GM18517 (cell line): ENCODE results near the gene PLXNA2.

Experiments
- ATAC-seq: cut with Tn5 transposase; IDR thresholded peaks from one replicate; pipeline ENCODE4 v1.9.1; 2021; ENCODE audit warnings: mild to moderate bottlenecking, moderate library complexity; ENCODE audit not compliant: unreplicated experiment

Gene PLXNA2

DNA sequence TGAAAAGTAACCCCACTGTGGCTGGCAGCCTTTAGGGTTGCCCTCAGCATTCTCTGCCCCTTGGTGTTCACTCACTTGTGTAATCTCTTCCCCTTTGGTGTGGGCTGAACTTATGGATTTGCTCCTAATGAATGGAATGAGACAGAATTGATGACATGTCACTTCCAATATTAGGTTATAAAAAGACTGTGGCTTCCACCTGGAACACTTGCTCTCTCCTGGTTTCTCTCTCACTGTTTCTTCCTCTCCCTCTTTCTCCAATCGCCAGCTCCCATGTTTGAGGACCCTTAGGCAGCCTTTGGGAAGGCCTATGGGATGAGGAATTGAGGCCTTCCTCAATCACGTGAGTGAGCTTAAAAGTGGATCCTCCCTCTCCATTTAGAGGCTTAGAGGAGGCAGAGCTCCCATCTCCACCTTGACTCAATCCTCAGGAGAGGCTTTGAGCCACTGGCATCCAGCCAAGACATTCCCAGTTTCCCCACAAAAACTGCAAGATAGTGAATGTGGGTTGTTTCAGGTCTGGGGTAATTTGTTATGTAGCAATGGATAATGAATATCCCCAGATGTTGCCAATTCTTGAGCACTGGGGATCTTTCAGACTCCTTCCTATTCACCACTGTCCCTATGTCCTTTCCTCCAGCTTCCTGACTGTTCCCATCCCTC is 237.8 kb downstream of the PLXNA2 start:
- no peak for ATAC-seq

DNA sequence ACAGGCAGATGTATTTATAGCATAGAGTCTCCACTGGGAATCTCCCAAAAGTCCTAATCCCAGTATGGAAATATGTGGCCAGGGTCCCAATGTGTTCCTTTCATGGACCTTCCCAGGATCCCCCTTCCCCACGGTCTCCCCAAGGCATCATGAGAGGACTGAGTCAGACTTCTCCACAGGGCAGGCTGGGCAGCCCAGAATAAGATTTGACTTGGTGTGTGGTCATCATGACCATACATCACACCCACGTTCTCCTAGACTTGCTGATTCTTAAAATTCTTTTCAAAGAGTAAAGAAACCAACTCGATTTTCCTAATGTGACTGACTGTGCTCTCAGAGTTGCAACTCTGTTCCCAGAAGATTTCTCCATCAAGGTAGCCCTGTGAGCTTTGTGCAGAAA is 239.3 kb downstream of the PLXNA2 start:
- ATAC-seq = no peak

DNA sequence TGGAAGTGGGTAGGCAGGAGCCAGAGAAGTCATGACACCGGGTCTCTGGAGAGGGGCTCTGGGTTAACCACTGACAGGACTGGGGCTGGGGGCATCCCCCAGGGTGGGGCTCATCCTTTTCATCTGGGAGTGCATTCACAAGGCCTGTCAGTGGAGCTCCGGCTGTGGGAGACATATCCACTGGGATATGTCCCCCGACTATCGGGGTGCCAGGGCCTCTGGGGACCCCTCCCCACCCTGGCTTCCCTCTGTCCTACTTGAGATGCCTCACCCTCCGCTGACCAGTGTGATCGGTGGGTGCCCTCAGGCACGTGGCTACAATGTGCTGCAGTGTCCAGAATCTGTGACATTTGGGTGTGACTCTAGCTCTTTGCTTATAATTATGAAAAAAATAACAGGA is 240.9 kb downstream of the PLXNA2 start:
- no peak for ATAC-seq

GRCh38 chr1:208002672-208003071 is 241.5 kb downstream of the PLXNA2 start:
- ATAC-seq = no peak

- ATAC-seq = no peak
Observed at GRCh38 chr1:208002078-208002477, 242.1 kb downstream of the PLXNA2 start.

DNA sequence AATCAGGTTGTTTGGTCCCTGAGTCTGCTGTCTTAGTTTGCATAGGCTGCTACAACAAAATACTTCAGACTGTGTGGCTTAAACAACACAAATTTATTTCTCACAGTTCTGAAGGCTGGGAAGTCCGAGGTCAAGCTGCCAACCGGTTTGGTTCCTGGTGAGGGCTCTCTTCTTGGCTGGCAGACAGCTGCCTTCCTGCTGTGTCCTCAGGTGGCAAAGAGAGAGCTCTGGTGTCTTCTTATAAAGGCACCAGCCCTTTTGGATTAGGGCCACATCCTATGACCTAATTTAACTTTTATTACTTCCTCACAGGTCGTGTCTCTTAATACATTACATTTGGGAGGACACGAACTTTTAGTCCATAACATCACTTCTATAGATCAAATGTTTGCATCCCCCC is 243.7 kb downstream of the PLXNA2 start:
- ATAC-seq = no peak

GRCh38 chr1:207999972-208000371 is 244.2 kb downstream of the PLXNA2 start:
- ATAC-seq = no peak

DNA sequence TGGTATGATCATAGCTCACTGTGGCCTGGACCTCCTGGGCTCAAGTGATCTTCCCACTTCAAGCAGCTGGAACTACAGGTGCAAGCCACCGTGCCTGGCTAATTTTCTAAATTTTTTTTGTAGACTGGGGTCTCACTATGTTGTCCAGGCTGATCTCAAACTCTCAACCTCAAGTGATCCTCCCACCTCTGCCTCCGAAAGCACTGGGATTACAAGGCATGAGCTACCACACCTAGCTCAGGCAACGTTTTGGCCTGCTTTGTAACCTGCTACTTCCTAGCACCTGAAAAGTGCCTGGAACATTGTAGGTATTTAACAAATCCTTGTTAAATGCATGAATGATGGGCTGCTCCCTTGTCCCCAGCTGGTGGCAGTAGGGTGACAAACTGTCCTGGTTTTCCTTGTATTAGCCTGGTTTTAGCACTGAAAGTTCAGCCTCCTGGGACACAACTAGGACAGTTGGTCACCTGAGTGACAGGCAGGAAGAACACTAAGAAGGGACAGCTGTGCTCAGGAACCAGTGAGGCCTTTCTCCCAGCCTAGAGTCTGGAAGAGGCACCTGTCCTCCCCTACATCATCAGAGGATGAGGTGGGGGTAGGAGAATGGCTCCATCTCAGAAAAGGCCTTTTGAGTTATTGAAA is 244.8 kb downstream of the PLXNA2 start:
- ATAC-seq = no peak

DNA sequence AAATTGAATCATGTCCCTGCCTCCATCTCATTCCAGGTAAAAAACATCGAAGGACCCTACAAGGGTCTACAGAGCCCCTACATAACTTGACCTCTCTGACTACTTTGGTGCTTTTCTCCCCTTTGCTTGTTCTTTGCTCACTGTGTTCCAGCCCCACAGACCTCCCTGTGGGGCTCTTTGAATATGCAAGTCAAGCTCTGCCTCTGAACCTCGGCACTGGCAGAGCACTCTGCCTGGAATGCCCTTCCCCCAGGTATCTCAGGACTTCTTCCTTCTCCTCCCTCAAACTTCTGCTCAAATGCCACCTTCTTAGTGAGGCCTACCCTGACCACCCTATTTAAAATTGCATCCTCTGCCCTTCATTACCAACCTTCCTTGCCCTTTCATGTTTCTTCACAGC is 245.5 kb downstream of the PLXNA2 start:
- ATAC-seq = no peak

DNA sequence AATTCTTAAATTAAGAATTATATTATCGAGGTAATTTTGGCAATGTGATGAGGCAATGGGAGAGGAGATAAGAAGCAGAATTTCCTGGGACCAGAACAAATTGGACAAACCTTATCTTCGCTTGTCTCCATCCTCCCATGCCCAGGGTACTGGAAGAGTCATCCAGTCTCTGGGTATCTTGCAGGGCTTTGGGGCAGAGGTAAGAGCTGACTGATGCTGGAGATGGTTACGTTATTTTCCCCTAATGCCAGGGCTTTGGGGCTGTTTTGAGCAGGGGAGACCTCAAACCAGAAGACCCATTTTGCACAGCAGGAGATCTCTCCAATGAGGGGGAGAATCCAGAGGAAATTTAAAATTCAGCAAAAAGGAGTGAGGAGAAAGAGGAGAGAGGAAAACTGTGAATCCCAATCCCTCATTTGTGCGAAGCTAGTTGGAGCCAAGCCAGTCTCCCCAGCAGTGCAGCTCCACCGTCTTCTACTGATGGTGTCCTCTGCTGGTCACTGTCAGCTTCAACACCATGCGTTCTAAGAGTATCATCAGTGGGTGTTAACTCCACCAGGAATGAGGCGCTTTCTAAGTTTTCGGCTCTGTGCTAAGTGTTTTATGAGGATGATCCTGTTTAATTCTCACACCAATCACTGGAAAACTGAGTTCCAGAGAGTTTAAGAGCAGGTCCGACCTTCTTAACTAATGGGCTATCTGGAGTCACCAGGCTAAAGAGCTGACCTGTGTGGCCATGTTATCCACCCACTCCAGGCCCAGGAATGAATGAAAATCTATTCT is 246.5 kb downstream of the PLXNA2 start:
- ATAC-seq = no peak

- no peak for ATAC-seq
Observed at GRCh38 chr1:207996636-207997035, 247.5 kb downstream of the PLXNA2 start.

GRCh38 chr1:207995576-207995975 is 248.6 kb downstream of the PLXNA2 start:
- no peak for ATAC-seq

GRCh38 chr1:207993477-207994445 is 250.4 kb downstream of the PLXNA2 start:
- ATAC-seq = no peak

GRCh38 chr1:207992677-207993236 is 251.4 kb downstream of the PLXNA2 start:
- ATAC-seq = no peak

DNA sequence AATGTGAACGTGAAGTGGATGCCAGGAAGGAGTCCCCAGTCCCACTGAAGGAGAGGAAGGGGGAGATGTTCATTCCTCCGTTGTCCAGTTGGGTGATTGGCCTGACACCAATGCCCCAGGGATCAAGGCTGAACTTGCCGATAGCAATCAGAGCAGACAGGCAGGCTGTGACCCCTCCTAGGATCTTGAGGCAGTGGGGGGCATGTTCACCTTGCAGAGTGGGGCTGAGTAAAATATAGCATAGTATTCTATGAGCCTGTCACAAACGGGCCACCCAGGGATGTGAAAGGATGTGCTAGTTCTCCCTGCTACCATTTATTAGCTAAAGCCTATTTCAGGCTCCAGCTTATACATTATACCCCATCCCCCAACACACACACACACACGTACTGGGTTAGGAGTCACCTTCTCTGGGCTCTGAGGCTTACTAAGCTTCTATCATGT is 252.6 kb downstream of the PLXNA2 start:
- ATAC-seq = no peak

DNA sequence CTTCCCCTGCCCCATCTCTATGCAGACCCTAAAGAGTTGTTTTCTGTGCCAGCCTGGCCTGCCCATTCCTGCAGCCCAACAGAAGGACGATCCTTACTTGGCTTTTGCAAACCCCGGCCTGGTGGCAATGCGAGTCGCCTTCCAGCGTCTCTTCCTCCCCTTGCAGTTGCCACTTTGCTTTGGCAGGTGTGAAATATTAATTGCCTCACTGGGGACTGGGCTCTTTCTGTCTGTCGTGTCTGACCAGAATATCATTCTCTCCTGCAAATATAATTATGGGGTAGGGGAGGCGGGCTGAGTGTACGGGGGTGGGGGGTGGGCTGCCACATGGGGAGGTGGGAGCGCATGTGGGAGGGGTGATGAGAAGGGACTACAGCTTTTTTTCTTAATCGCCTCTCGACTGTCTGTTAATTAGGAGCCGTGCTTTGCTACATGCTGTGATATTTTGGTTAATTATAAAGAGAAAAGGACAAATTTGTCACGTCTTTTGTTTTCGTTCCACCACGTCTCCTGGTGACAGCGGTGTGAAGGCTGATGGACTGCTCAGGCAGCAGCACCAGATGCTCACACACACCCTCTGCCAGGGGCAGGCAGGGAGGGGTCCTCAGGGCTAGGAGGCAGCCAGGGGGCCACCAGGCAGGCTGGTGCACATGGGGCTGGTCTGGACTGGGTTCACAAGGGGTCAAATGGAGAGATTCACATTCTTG is 253.2 kb downstream of the PLXNA2 start:
- no peak for ATAC-seq

GRCh38 chr1:207990455-207990854 is 253.7 kb downstream of the PLXNA2 start:
- no peak for ATAC-seq

- ATAC-seq = no peak
Observed at GRCh38 chr1:207988326-207989165, 255.6 kb downstream of the PLXNA2 start.

- ATAC-seq = no peak
Observed at GRCh38 chr1:207987164-207987563, 257.0 kb downstream of the PLXNA2 start.
